HEK293 (cell line): ENCODE data around the gene RBM4.
A peak's percentile ranks its signal among the peaks of the same experiment; 100 is the strongest.

Experiments
- CTCF ChIA-PET: fragments of 350-600 bp; formaldehyde crosslinking; extraction: SDS; loops from one replicate; lab custom pipeline; 2021; ENCODE audit warnings: antibody characterized with exemption; lab: Yijun Ruan, JAX
- POLR2A ChIA-PET: fragments of 300-600 bp; formaldehyde crosslinking; extraction: SDS; loops from one replicate; lab custom pipeline; 2020; ENCODE audit warnings: antibody characterized with exemption, inconsistent platforms; lab: Yijun Ruan, JAX
- H3K27ac ChIP-seq: fragments of 200-500 bp; sonication (Bioruptor generic); 2 replicates; pipeline ENCODE4 v1.5.1; 2014; ENCODE audit warnings: low read depth, low read length, control low read depth, inconsistent platforms; ENCODE audit errors: extremely low read depth
- H3K36me3 ChIP-seq, 2 experiments: fragments of 200-500 bp in 1 of 2; sonication (Bioruptor generic) in 1 of 2; 1 replicate in 1 of 2; 2 replicates in 1 of 2; pipeline ENCODE4 v1.5.1; 2014 to 2017; ENCODE audit warnings: inconsistent platforms in 2 of 2, low read length in 2 of 2; ENCODE audit not compliant: control insufficient read depth in 2 of 2, insufficient read depth in 1 of 2
- H3K4me1 ChIP-seq: fragments of 200-500 bp; sonication (Bioruptor generic); 2 replicates; pipeline ENCODE4 v1.5.1; 2014; ENCODE audit warnings: mild to moderate bottlenecking, low read length, inconsistent platforms; ENCODE audit not compliant: control insufficient read depth, insufficient read depth
- H3K4me3 ChIP-seq: 2 replicates; pipeline ENCODE4 v1.5.1; 2011; ENCODE audit warnings: low read depth, mild to moderate bottlenecking, control low read depth, low read length, moderate library complexity
- H3K9me3 ChIP-seq: fragments of 200-500 bp; sonication (Bioruptor generic); 2 replicates; pipeline ENCODE4 v1.5.1; 2014; ENCODE audit warnings: low read depth, low read length, inconsistent platforms; ENCODE audit not compliant: control insufficient read depth, insufficient read depth
- CTCF ChIP-seq: fragments of 450-650 bp; formaldehyde crosslinking; IDR thresholded peaks from 2 replicates; pipeline ENCODE4 v1.5.1; 2016; ENCODE audit warnings: missing biosample characterization, missing genetic modification characterization
- GLI2 ChIP-seq: fragments of 450-650 bp; formaldehyde crosslinking; IDR thresholded peaks from 2 replicates; pipeline ENCODE4; 2017; ENCODE audit warnings: missing biosample characterization, missing genetic modification characterization, low read depth, borderline replicate concordance
- GLIS1 ChIP-seq: fragments of 450-650 bp; formaldehyde crosslinking; IDR thresholded peaks from 2 replicates; pipeline ENCODE4 v1.5.1; 2016; ENCODE audit warnings: missing biosample characterization, missing genetic modification characterization
- SP3 ChIP-seq: fragments of 450-650 bp; formaldehyde crosslinking; IDR thresholded peaks from 2 replicates; pipeline ENCODE4 v1.5.1; 2016; ENCODE audit warnings: missing biosample characterization, missing genetic modification characterization
- WT1 ChIP-seq: fragments of 450-650 bp; formaldehyde crosslinking; IDR thresholded peaks from 2 replicates; pipeline ENCODE4 v1.5.1; 2016; ENCODE audit warnings: missing biosample characterization, missing genetic modification characterization
- YY1 ChIP-seq: fragments of 450-650 bp; formaldehyde crosslinking; IDR thresholded peaks from 2 replicates; pipeline ENCODE4 v1.5.1; 2018; ENCODE audit warnings: missing biosample characterization, missing genetic modification characterization
- ZBTB20 ChIP-seq: fragments of 450-650 bp; formaldehyde crosslinking; IDR thresholded peaks from 2 replicates; pipeline ENCODE4 v1.5.1; 2016; ENCODE audit warnings: missing biosample characterization, missing genetic modification characterization
- ZBTB8A ChIP-seq: fragments of 450-650 bp; formaldehyde crosslinking; IDR thresholded peaks from 2 replicates; pipeline ENCODE4 v1.5.1; 2016; ENCODE audit warnings: missing biosample characterization, missing genetic modification characterization
- ZEB2 ChIP-seq: fragments of 450-650 bp; formaldehyde crosslinking; IDR thresholded peaks from 2 replicates; pipeline ENCODE4 v1.5.1; 2016; ENCODE audit warnings: missing biosample characterization, missing genetic modification characterization
- ZIC2 ChIP-seq: fragments of 450-650 bp; formaldehyde crosslinking; IDR thresholded peaks from 2 replicates; pipeline ENCODE4 v1.5.1; 2016; ENCODE audit warnings: missing biosample characterization, missing genetic modification characterization
- ZNF133 ChIP-seq: fragments of 450-650 bp; formaldehyde crosslinking; IDR thresholded peaks from 2 replicates; pipeline ENCODE4 v1.5.1; 2016; ENCODE audit warnings: missing biosample characterization, missing genetic modification characterization
- ZNF146 ChIP-seq: fragments of 450-650 bp; formaldehyde crosslinking; IDR thresholded peaks from 2 replicates; pipeline ENCODE4 v1.5.1; 2016; ENCODE audit warnings: missing biosample characterization, missing genetic modification characterization
- ZNF175 ChIP-seq: fragments of 450-650 bp; formaldehyde crosslinking; IDR thresholded peaks from 2 replicates; pipeline ENCODE4 v1.5.1; 2016; ENCODE audit warnings: missing biosample characterization, missing genetic modification characterization
- ZNF2 ChIP-seq: fragments of 450-650 bp; formaldehyde crosslinking; IDR thresholded peaks from 2 replicates; pipeline ENCODE4 v1.5.1; 2016; ENCODE audit warnings: missing biosample characterization, missing genetic modification characterization
- ZNF335 ChIP-seq: fragments of 450-650 bp; formaldehyde crosslinking; conservative IDR thresholded peaks from 2 replicates; pipeline ENCODE4 v1.5.1; 2016; ENCODE audit warnings: missing biosample characterization, missing genetic modification characterization
- ZNF341 ChIP-seq: fragments of 450-650 bp; formaldehyde crosslinking; IDR thresholded peaks from 2 replicates; pipeline ENCODE4; 2016; ENCODE audit warnings: low read depth, missing biosample characterization, missing genetic modification characterization
- ZNF350 ChIP-seq: fragments of 450-650 bp; formaldehyde crosslinking; IDR thresholded peaks from 2 replicates; pipeline ENCODE4 v1.5.0; 2017; ENCODE audit warnings: missing biosample characterization, mild to moderate bottlenecking, missing genetic modification characterization
- ZNF391 ChIP-seq: fragments of 450-650 bp; formaldehyde crosslinking; IDR thresholded peaks from 2 replicates; pipeline ENCODE4 v1.5.1; 2016; ENCODE audit warnings: low read depth, missing biosample characterization, missing genetic modification characterization, borderline replicate concordance
- ZNF449 ChIP-seq: fragments of 450-650 bp; formaldehyde crosslinking; IDR thresholded peaks from 2 replicates; pipeline ENCODE4 v1.5.1; 2017; ENCODE audit warnings: missing biosample characterization, mild to moderate bottlenecking, missing genetic modification characterization, moderate library complexity
- ZNF473 ChIP-seq: fragments of 450-650 bp; formaldehyde crosslinking; IDR thresholded peaks from 2 replicates; pipeline ENCODE4 v1.5.1; 2017; ENCODE audit warnings: missing biosample characterization, missing genetic modification characterization
- ZNF501 ChIP-seq: fragments of 450-650 bp; formaldehyde crosslinking; IDR thresholded peaks from 2 replicates; pipeline ENCODE4 v1.5.1; 2016; ENCODE audit warnings: missing biosample characterization, missing genetic modification characterization
- ZNF596 ChIP-seq: fragments of 450-650 bp; IDR thresholded peaks from 2 replicates; pipeline ENCODE4 v1.5.0; 2018; ENCODE audit warnings: missing biosample characterization, mild to moderate bottlenecking, missing genetic modification characterization, moderate library complexity
- ZNF777 ChIP-seq: fragments of 450-650 bp; formaldehyde crosslinking; IDR thresholded peaks from 2 replicates; pipeline ENCODE4 v1.5.1; 2017; ENCODE audit warnings: missing biosample characterization, missing genetic modification characterization, borderline replicate concordance
- ZNF837 ChIP-seq: fragments of 450-650 bp; formaldehyde crosslinking; IDR thresholded peaks from 2 replicates; pipeline ENCODE4 v1.5.1; 2016; ENCODE audit warnings: missing biosample characterization, missing genetic modification characterization
- TF ChIP-seq, protein P1 (sequence below): sonication (generic); formaldehyde crosslinking; IDR thresholded peaks from 2 replicates; pipeline ENCODE4 v1.8.1; 2022; ENCODE audit warnings: mild to moderate bottlenecking, moderate library complexity, missing genetic modification reagents
- TF ChIP-seq, protein P2 (sequence below): fragments of 450-650 bp; formaldehyde crosslinking; IDR thresholded peaks from 2 replicates; pipeline ENCODE4 v1.5.1; 2016; ENCODE audit warnings: missing biosample characterization, missing genetic modification characterization
- TF ChIP-seq, protein P3 (sequence below): fragments of 450-650 bp; formaldehyde crosslinking; IDR thresholded peaks from 2 replicates; pipeline ENCODE4 v1.5.1; 2017; ENCODE audit warnings: missing biosample characterization, missing genetic modification characterization

The RBM4 gene

GRCh38 chr11:66591175-66591574 lies 47.3 kb upstream of the RBM4 start (continued):
- TF ChIP-seq ZEB2 (no peak), ZNF146 (no peak), GLI2 (no peak), YY1 (tag by site-specific recombination) (no peak), ZNF473 (tag by site-specific recombination) (no peak), ZBTB20 (tag by site-specific recombination) (no peak)

- Histone ChIP-seq H3K36me3 (peaks cover 0 to 12% of the 10 kb centered on the region in 2 experiments; a peak in 2 of 3 replicates), H3K9me3 (no peaks in the 10 kb centered on the region), H3K27ac (peak within 1 kb of the TSS; percentile 11; the same call in 1 of the 2 replicates), H3K4me1 (no peaks in the 10 kb centered on the region), H3K4me3 (peak within 1 kb of the TSS; percentile 67)
- CTCF ChIA-PET = interaction anchor here (0.6 to 4.5 kb wide), 19 partner anchors 9 to 765 kb away, joined by 3 to 49 read pairs (median 4); partner anchors contain the start of genes PELI3 and ZDHHC24
- POLR2A ChIA-PET = interaction anchor here (0.5 to 3.2 kb wide), 9 partner anchors 20 to 85 kb away, joined by 3 to 28 read pairs (median 5); partner anchors contain the start of genes RBM14, RBM4, RBM4B and ZDHHC24
- TF ChIP-seq ZNF837 = no peak
- no peak for TF ChIP-seq ZBTB8A (tag by site-specific recombination)
- TF ChIP-seq SP3 (tag by site-specific recombination) = peak; percentile 15; the same call in 1 of the 2 replicates
- no peak for TF ChIP-seq ZNF175 (tag by site-specific recombination)
- TF ChIP-seq ZNF391 (tag by site-specific recombination) = no peak
- TF ChIP-seq ZNF341 (tag by site-specific recombination) = peak; percentile 76
- 0 out of 2 replicates have a peak, but pooled peaks have one; percentile 27 for TF ChIP-seq ZNF449 (tag by site-specific recombination)
- no peak for TF ChIP-seq ZNF133
- TF ChIP-seq ZNF2 (tag by site-specific recombination) = peak; percentile 57; the same call in 1 of the 2 replicates
- peak; percentile 17; the same call in 1 of the 2 replicates for TF ChIP-seq GLIS1 (tag by site-specific recombination)
- TF ChIP-seq ZNF350 = no peak
- 0 out of 2 replicates have a peak, but pooled peaks have one; percentile 42 for TF ChIP-seq ZEB2
- no peak for TF ChIP-seq ZNF596 (tag by site-specific recombination)
- TF ChIP-seq, protein P1, sequence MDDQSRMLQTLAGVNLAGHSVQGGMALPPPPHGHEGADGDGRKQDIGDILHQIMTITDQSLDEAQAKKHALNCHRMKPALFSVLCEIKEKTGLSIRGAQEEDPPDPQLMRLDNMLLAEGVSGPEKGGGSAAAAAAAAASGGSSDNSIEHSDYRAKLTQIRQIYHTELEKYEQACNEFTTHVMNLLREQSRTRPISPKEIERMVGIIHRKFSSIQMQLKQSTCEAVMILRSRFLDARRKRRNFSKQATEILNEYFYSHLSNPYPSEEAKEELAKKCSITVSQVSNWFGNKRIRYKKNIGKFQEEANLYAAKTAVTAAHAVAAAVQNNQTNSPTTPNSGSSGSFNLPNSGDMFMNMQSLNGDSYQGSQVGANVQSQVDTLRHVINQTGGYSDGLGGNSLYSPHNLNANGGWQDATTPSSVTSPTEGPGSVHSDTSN (CRISPR knock-in tag) = no peak; the same call in none of the 2 replicates
- TF ChIP-seq, protein P2, sequence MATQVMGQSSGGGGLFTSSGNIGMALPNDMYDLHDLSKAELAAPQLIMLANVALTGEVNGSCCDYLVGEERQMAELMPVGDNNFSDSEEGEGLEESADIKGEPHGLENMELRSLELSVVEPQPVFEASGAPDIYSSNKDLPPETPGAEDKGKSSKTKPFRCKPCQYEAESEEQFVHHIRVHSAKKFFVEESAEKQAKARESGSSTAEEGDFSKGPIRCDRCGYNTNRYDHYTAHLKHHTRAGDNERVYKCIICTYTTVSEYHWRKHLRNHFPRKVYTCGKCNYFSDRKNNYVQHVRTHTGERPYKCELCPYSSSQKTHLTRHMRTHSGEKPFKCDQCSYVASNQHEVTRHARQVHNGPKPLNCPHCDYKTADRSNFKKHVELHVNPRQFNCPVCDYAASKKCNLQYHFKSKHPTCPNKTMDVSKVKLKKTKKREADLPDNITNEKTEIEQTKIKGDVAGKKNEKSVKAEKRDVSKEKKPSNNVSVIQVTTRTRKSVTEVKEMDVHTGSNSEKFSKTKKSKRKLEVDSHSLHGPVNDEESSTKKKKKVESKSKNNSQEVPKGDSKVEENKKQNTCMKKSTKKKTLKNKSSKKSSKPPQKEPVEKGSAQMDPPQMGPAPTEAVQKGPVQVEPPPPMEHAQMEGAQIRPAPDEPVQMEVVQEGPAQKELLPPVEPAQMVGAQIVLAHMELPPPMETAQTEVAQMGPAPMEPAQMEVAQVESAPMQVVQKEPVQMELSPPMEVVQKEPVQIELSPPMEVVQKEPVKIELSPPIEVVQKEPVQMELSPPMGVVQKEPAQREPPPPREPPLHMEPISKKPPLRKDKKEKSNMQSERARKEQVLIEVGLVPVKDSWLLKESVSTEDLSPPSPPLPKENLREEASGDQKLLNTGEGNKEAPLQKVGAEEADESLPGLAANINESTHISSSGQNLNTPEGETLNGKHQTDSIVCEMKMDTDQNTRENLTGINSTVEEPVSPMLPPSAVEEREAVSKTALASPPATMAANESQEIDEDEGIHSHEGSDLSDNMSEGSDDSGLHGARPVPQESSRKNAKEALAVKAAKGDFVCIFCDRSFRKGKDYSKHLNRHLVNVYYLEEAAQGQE = 0 out of 2 replicates have a peak, but pooled peaks have one; percentile 9
- TF ChIP-seq CTCF = peak; percentile 99
- 0 out of 2 replicates have a peak, but pooled peaks have one; percentile 21 for TF ChIP-seq WT1 (tag by site-specific recombination)
- TF ChIP-seq ZNF501 (tag by site-specific recombination) = peak; percentile 77
- peak; percentile 78 for TF ChIP-seq ZIC2 (tag by site-specific recombination)
- TF ChIP-seq, protein P3, sequence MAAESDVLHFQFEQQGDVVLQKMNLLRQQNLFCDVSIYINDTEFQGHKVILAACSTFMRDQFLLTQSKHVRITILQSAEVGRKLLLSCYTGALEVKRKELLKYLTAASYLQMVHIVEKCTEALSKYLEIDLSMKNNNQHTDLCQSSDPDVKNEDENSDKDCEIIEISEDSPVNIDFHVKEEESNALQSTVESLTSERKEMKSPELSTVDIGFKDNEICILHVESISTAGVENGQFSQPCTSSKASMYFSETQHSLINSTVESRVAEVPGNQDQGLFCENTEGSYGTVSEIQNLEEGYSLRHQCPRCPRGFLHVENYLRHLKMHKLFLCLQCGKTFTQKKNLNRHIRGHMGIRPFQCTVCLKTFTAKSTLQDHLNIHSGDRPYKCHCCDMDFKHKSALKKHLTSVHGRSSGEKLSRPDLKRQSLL (tag by site-specific recombination) = peak; percentile 99
- TF ChIP-seq ZNF335 (tag by site-specific recombination) = peak; percentile 69
- peak; percentile 89; the same call in 1 of the 2 replicates for TF ChIP-seq ZNF777
These were observed 45.8 kb upstream of the RBM4 start, which contains the start of the genes CCDC87 and CCS for GRCh38 chr11:66592457-66593302. Gene CCDC87 (minus strand): TSS chr11:66593063. CDS start chr11:66593015, 48 bp downstream. Gene CCS (plus strand): TSS chr11:66593185. CDS start chr11:66593262, 77 bp downstream.
